ENCODE data around the gene CABP1. TPM values are rescaled to one million over a fixed set of nuclear protein-coding genes. Genes with fewer than 3 reads are reported as not detected.
"Not testable (repeated sequence)": the region's sequence is repeated elsewhere in the genome, so short reads cannot be mapped to it uniquely, and the experiment has no call there.

CABP1 gene
- total RNA-seq, 4 donors from 2014 or later = 0.33 to 1.4 TPM; not detected in 2

GRCh38 chr12:120614848-120615247 lies 25.6 kb upstream of the CABP1 start:
- no peak for TF ChIP-seq CTCF (IDR thresholded peaks at IDR 0.05)
- TF ChIP-seq POLR2A (IDR thresholded peaks at IDR 0.05) = no peak
- Histone ChIP-seq H3K27ac (no peak overlapping the region), H3K4me3 (replicated peaks in 1 of 3) (no peak overlapping the region), H3K4me1 (no peaks in the 10 kb centered on the region), H3K36me3 (no peaks in the 10 kb centered on the region), H3K9me3 (no peaks in the 10 kb centered on the region), H3K27me3 (no peaks in the 10 kb centered on the region)
- intact Hi-C loops (cut with DNase I) = no loop called here
- DNase-seq = no peak

- DNase-seq; H3K4me3 ChIP-seq (replicated peaks in 1 of 3); H3K27me3 ChIP-seq; intact Hi-C loops (cut with DNase I); H3K27ac ChIP-seq; H3K4me1 ChIP-seq; H3K36me3 ChIP-seq; H3K9me3 ChIP-seq: not testable (repeated sequence)
- WGBS, 2 donors = 87 to 89% methylated on average over 3 of the region's 3 CpGs
Measured at GRCh38 chr12:120617193-120617592, 23.2 kb upstream of the CABP1 start.

- H3K4me3 ChIP-seq (replicated peaks in 1 of 3); H3K36me3 ChIP-seq; DNase-seq; H3K4me1 ChIP-seq; H3K27me3 ChIP-seq; intact Hi-C loops (cut with DNase I); H3K27ac ChIP-seq; H3K9me3 ChIP-seq: not testable (repeated sequence)
- 96 to 97% methylated on average over 4 of the region's 4 CpGs for WGBS, 2 donors
Measured at GRCh38 chr12:120617767-120618166, 22.7 kb upstream of the CABP1 start.

- H3K27me3 ChIP-seq = no peaks in the 10 kb centered on the region
- H3K36me3 ChIP-seq = no peaks in the 10 kb centered on the region
- no peaks in the 10 kb centered on the region for H3K9me3 ChIP-seq
- no peak for DNase-seq
- no peak for TF ChIP-seq POLR2A (IDR thresholded peaks at IDR 0.05)
- no peak for TF ChIP-seq CTCF (IDR thresholded peaks at IDR 0.05)
- H3K27ac ChIP-seq = no peak overlapping the region
- H3K4me1 ChIP-seq = no peaks in the 10 kb centered on the region
- H3K4me3 ChIP-seq (replicated peaks in 1 of 3) = no peak overlapping the region
- WGBS, 2 donors = 31 to 35% methylated on average over 8 of the region's 8 CpGs
- intact Hi-C loops (cut with DNase I) = no loop called here
Measured at GRCh38 chr12:120618954-120619615, 21.3 kb upstream of the CABP1 start.

- no peak for DNase-seq
Measured at GRCh38 chr12:120620624-120621023, 19.8 kb upstream of the CABP1 start.

More at GRCh38 chr12:120620624-120621023, 19.8 kb upstream of the CABP1 start:
- H3K27me3 ChIP-seq = no peaks in the 10 kb centered on the region
- H3K4me3 ChIP-seq (replicated peaks in 1 of 3) = no peak overlapping the region
- 92 to 93% methylated on average over 1 to 2 of the region's 2 CpGs for WGBS, 2 donors
- TF ChIP-seq CTCF (IDR thresholded peaks at IDR 0.05) = no peak
- TF ChIP-seq POLR2A (IDR thresholded peaks at IDR 0.05) = no peak
- no peaks in the 10 kb centered on the region for H3K36me3 ChIP-seq
- H3K27ac ChIP-seq = no peak overlapping the region
- intact Hi-C loops (cut with DNase I) = no loop called here
- H3K9me3 ChIP-seq = no peaks in the 10 kb centered on the region
- H3K4me1 ChIP-seq = no peaks in the 10 kb centered on the region
